GM12872 (cell line): ENCODE measurements around the gene FES.

Source experiments
- TF ChIP-seq, protein P1 (sequence below): IDR thresholded peaks from 3 replicates; pipeline ENCODE4 v1.5.1; 2011; ENCODE audit warnings: low read depth, mild to moderate bottlenecking, low read length, moderate library complexity; ENCODE audit not compliant: insufficient read depth

FES gene

DNA sequence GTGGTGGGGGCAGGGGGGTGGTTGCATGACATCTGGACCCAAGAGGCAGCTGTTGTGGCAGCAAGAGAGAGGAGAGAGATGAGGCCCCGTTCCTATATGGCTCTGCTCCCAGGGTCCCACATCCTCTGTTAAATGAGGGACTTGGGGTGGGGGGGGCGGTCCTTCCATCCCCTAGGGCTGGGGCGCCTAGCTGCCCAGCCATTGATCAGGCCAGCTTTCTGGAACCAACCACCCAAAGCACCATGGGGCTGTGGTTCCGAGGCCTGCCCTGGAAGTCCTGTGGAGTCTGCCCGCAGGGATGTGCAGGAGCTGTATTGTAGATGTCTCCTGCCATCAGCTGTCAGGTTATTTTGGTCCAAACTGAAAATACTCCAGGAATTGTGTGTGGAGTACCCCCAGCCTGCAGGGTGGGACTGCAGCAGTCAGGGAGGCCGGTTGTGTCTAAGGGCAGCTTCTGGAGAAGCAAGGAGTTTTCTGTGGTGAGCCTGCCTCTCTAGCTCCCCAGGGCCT is 10.8 kb upstream of the FES start:
- TF ChIP-seq, protein P1, sequence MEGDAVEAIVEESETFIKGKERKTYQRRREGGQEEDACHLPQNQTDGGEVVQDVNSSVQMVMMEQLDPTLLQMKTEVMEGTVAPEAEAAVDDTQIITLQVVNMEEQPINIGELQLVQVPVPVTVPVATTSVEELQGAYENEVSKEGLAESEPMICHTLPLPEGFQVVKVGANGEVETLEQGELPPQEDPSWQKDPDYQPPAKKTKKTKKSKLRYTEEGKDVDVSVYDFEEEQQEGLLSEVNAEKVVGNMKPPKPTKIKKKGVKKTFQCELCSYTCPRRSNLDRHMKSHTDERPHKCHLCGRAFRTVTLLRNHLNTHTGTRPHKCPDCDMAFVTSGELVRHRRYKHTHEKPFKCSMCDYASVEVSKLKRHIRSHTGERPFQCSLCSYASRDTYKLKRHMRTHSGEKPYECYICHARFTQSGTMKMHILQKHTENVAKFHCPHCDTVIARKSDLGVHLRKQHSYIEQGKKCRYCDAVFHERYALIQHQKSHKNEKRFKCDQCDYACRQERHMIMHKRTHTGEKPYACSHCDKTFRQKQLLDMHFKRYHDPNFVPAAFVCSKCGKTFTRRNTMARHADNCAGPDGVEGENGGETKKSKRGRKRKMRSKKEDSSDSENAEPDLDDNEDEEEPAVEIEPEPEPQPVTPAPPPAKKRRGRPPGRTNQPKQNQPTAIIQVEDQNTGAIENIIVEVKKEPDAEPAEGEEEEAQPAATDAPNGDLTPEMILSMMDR: no peak

DNA sequence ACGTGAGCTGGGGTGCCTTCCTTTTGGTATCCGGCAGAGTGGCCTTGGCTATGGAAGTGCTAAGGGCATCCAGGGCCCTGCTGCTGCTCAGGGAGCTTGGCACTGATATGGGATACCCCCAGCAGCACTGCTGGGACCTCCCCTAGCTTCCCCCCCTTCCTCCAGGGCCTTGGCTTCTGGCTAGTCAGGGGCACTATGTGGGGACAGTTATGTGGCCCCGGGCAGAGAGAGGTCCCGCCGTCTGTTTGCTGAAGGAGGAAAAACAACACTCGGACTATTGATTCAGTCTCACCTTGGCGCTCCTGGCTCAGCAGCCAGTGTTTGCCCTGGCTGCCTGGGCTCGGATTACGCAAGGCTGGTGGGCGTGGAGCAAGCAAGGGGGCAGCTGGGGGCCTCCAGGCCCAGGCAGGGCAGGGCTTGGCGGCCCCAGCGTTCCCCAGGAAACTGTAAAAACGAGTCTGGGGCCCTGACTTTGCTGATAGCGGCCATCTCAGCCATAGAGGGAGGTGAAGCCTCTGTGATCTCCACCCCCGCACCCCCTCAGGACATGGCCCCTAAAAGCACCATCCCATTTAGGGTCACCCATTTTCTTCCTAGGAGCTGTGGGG is 10.2 kb upstream of the FES start:
- TF ChIP-seq, protein P1: no peak

DNA sequence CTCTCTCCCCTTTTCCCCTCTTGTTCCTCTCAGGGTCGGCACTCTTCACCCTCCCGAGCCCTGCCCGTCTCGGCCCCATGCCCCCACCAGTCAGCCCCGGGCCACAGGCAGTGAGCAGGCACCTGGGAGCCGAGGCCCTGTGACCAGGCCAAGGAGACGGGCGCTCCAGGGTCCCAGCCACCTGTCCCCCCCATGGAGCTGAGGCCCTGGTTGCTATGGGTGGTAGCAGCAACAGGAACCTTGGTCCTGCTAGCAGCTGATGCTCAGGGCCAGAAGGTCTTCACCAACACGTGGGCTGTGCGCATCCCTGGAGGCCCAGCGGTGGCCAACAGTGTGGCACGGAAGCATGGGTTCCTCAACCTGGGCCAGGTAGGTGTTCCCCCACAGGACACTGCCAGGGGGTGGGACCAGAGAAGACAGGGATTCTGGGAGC is 8.7 kb upstream of the FES start:
- TF ChIP-seq, protein P1: no peak

DNA sequence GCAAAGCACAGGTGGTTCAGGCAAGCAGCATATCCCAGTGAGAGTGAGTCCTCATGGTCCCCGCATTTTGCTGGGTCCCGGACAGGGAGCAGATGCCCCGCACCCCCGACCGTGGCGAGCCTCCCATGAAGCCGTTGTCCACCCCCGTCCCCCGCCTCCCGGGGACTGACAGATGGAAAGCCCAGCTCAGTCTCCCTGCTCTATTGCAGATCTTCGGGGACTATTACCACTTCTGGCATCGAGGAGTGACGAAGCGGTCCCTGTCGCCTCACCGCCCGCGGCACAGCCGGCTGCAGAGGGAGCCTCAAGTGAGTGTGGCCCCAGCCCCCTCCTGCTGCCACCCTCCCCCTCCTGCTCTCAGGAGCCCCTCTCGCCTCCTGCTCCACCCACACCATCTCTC is 8.3 kb upstream of the FES start:
- TF ChIP-seq, protein P1: no peak

DNA sequence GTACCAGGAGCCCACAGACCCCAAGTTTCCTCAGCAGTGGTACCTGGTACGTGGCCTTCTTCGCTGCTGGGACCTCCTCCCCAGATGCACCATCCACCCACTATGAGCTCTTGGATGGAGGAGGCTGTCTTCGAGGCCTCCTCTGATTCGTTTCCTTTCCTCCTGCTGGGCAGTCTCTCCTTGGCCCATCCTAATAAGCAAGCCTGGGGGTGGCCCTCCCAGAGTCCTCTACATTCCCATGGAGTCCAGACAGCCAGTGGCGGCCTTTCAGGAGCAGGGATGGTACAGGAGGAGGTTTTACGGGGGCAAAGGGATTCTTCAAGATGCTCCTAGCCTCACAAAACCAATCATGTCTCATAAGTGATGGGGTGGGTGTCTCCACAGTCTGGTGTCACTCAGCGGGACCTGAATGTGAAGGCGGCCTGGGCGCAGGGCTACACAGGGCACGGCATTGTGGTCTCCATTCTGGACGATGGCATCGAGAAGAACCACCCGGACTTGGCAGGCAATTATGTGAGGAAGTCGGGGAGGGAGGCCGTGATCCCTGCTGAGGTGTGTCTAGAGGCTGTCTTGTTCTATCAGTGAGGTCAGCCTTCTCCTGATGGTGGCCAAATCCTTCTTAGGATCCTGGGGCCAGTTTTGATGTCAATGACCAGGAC is 7.7 kb upstream of the FES start:
- TF ChIP-seq, protein P1: no peak

DNA sequence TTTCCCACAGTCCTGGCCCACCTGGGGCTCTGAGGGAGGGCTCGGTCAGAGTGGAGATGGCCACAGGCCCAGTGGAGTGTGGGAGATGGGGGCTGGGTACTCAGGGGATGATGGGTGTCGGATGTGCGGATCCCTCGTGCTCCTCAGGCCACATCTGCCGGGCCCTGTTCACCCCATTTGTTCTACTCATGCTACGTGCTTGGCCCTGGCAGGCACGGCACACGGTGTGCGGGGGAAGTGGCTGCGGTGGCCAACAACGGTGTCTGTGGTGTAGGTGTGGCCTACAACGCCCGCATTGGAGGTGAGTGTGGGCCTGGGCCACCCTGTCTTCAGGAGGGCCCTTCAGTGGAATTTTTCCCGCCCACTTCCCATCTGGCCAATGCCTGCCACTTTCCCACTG is 7.0 kb upstream of the FES start:
- TF ChIP-seq, protein P1: no peak

DNA sequence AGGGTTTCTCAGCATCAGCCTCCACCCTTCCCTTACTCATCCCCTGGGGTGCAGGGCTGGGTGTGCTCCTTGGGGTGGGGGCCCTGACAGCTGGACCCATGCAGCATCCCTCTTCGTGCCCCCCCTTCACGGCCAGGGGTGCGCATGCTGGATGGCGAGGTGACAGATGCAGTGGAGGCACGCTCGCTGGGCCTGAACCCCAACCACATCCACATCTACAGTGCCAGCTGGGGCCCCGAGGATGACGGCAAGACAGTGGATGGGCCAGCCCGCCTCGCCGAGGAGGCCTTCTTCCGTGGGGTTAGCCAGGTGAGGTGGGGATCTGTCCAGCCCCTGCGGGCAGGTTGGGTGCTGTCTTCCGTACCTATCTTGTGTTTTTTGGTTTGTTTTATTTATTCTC is 6.3 kb upstream of the FES start:
- TF ChIP-seq, protein P1: no peak
